Mucosa of stomach (tissue), 1 donor: ENCODE results near the gene BLACAT1.
"Not testable (repeated sequence)": the region's sequence is repeated elsewhere in the genome, so short reads cannot be mapped to it uniquely, and the experiment has no call there.

ENCODE experiments used
- H3K27me3 ChIP-seq: one replicate; pipeline ENCODE4 v1.7.0; 2013; ENCODE audit warnings: mild to moderate bottlenecking, low read length; ENCODE audit not compliant: control insufficient read depth, insufficient read depth
- H3K36me3 ChIP-seq: one replicate; pipeline ENCODE4 v1.7.0; 2013; ENCODE audit warnings: low read length; ENCODE audit not compliant: control insufficient read depth, insufficient read depth
- H3K4me1 ChIP-seq: one replicate; pipeline ENCODE4 v1.7.0; 2013; ENCODE audit warnings: mild to moderate bottlenecking, low read length; ENCODE audit not compliant: control insufficient read depth, insufficient read depth
- H3K4me3 ChIP-seq: one replicate; pipeline ENCODE4 v1.7.0; 2013; ENCODE audit warnings: low read length
- H3K9ac ChIP-seq: one replicate; pipeline ENCODE4 v1.7.0; 2013; ENCODE audit warnings: mild to moderate bottlenecking, low read length, moderate library complexity
- H3K9me3 ChIP-seq: one replicate; pipeline ENCODE4 v1.7.0; 2013; ENCODE audit warnings: mild to moderate bottlenecking, low read length, moderate library complexity; ENCODE audit not compliant: control insufficient read depth
- donor health status: Pancreatic carcinoma.

Gene BLACAT1

GRCh38 chr1:205481218-205481617 is 25.4 kb upstream of the BLACAT1 start:
- Histone ChIP-seq H3K9ac (no peak overlapping the region), H3K27me3 (peaks cover 30% of the 10 kb centered on the region), H3K4me3 (no peak overlapping the region), H3K36me3 (no peaks in the 10 kb centered on the region), H3K9me3 (no peaks in the 10 kb centered on the region), H3K4me1 (peaks cover 14% of the 10 kb centered on the region)

- H3K36me3 ChIP-seq, result no peaks in the 10 kb centered on the region
- H3K9me3 ChIP-seq, result no peaks in the 10 kb centered on the region
- H3K4me3 ChIP-seq, result no peak overlapping the region
- peaks cover 14% of the 10 kb centered on the region for H3K4me1 ChIP-seq
- no peak overlapping the region for H3K9ac ChIP-seq
- H3K27me3 ChIP-seq, result peaks cover 30% of the 10 kb centered on the region
Observed at GRCh38 chr1:205480349-205480985, 24.6 kb upstream of the BLACAT1 start.

GRCh38 chr1:205478985-205479384 is 23.1 kb upstream of the BLACAT1 start:
- not testable (repeated sequence) for H3K9me3 ChIP-seq, H3K36me3 ChIP-seq

GRCh38 chr1:205477759-205478247 is 22.0 kb upstream of the BLACAT1 start:
- H3K27me3 ChIP-seq, result peaks cover 14% of the 10 kb centered on the region
- H3K4me1 ChIP-seq, result peaks cover 10% of the 10 kb centered on the region
- no peak overlapping the region for H3K4me3 ChIP-seq
- no peaks in the 10 kb centered on the region for H3K36me3 ChIP-seq
- H3K9ac ChIP-seq, result peak overlapping the region; percentile 15
- no peaks in the 10 kb centered on the region for H3K9me3 ChIP-seq

More at GRCh38 chr1:205478985-205479384, 23.1 kb upstream of the BLACAT1 start:
- not testable (repeated sequence) for H3K4me3 ChIP-seq, H3K9ac ChIP-seq
- Histone ChIP-seq H3K27me3 (peaks cover 24% of the 10 kb centered on the region), H3K4me1 (peaks cover 10% of the 10 kb centered on the region)

- H3K36me3 ChIP-seq, result no peaks in the 10 kb centered on the region
- peaks cover 12% of the 10 kb centered on the region for H3K27me3 ChIP-seq
- no peaks in the 10 kb centered on the region for H3K9me3 ChIP-seq
- peaks cover 10% of the 10 kb centered on the region for H3K4me1 ChIP-seq
- H3K9ac ChIP-seq, result peak overlapping the region; percentile 15
- no peak overlapping the region for H3K4me3 ChIP-seq
Observed at GRCh38 chr1:205477121-205477758, 21.4 kb upstream of the BLACAT1 start.

GRCh38 chr1:205476648-205477047 is 20.8 kb upstream of the BLACAT1 start:
- Histone ChIP-seq H3K4me3 (no peak overlapping the region), H3K27me3 (peaks cover 6% of the 10 kb centered on the region), H3K9ac (no peak overlapping the region), H3K36me3 (no peaks in the 10 kb centered on the region), H3K4me1 (peaks cover 10% of the 10 kb centered on the region), H3K9me3 (no peaks in the 10 kb centered on the region)

- H3K9ac ChIP-seq, result no peak overlapping the region
- H3K4me3 ChIP-seq, result no peak overlapping the region
- H3K4me1 ChIP-seq, result peaks cover 10% of the 10 kb centered on the region
- H3K9me3 ChIP-seq, result no peaks in the 10 kb centered on the region
- H3K27me3 ChIP-seq, result no peaks in the 10 kb centered on the region
- no peaks in the 10 kb centered on the region for H3K36me3 ChIP-seq
Observed at GRCh38 chr1:205475855-205476254, 20.0 kb upstream of the BLACAT1 start.

- H3K9me3 ChIP-seq, result no peaks in the 10 kb centered on the region
- H3K4me1 ChIP-seq, result peaks cover 18% of the 10 kb centered on the region
- H3K27me3 ChIP-seq, result no peaks in the 10 kb centered on the region
- H3K36me3 ChIP-seq, result no peaks in the 10 kb centered on the region
- no peak overlapping the region for H3K4me3 ChIP-seq
- no peak overlapping the region for H3K9ac ChIP-seq
Observed at GRCh38 chr1:205474571-205474970, 18.7 kb upstream of the BLACAT1 start.

GRCh38 chr1:205473966-205474365 is 18.1 kb upstream of the BLACAT1 start:
- H3K9me3 ChIP-seq, result no peaks in the 10 kb centered on the region
- no peak overlapping the region for H3K9ac ChIP-seq
- H3K4me3 ChIP-seq, result no peak overlapping the region
- no peaks in the 10 kb centered on the region for H3K36me3 ChIP-seq
- H3K27me3 ChIP-seq, result no peaks in the 10 kb centered on the region
- peaks cover 20% of the 10 kb centered on the region for H3K4me1 ChIP-seq

- no peaks in the 10 kb centered on the region for H3K27me3 ChIP-seq
- H3K9me3 ChIP-seq, result no peaks in the 10 kb centered on the region
- no peak overlapping the region for H3K9ac ChIP-seq
Observed at GRCh38 chr1:205473475-205473874, 17.6 kb upstream of the BLACAT1 start.

GRCh38 chr1:205472737-205473441 is 17.0 kb upstream of the BLACAT1 start:
- no peak overlapping the region for H3K4me3 ChIP-seq
- H3K4me1 ChIP-seq, result peaks cover 17% of the 10 kb centered on the region
- no peaks in the 10 kb centered on the region for H3K9me3 ChIP-seq
- H3K36me3 ChIP-seq, result no peaks in the 10 kb centered on the region
- H3K27me3 ChIP-seq, result no peaks in the 10 kb centered on the region
- no peak overlapping the region for H3K9ac ChIP-seq

More at GRCh38 chr1:205473475-205473874, 17.6 kb upstream of the BLACAT1 start:
- H3K4me3 ChIP-seq, result no peak overlapping the region
- peaks cover 20% of the 10 kb centered on the region for H3K4me1 ChIP-seq
- no peaks in the 10 kb centered on the region for H3K36me3 ChIP-seq

- H3K4me3 ChIP-seq, result no peak overlapping the region
- no peaks in the 10 kb centered on the region for H3K27me3 ChIP-seq
- H3K4me1 ChIP-seq, result peaks cover 10% of the 10 kb centered on the region
- no peaks in the 10 kb centered on the region for H3K9me3 ChIP-seq
- H3K36me3 ChIP-seq, result no peaks in the 10 kb centered on the region
- H3K9ac ChIP-seq, result no peak overlapping the region
Observed at GRCh38 chr1:205470131-205470530, 14.3 kb upstream of the BLACAT1 start.
